RWPE2 (cell line): ENCODE measurements around the gene BDP1.
A peak's percentile ranks its signal among the peaks of the same experiment; 100 is the strongest.

Experiments used
- ATAC-seq: fragments of 200-7000 bp; cut with Tn5 transposase; 3 replicates; pipeline ENCODE4 v1.9.1; 2021; ENCODE audit warnings: low read depth
- DNase-seq: peaks from one replicate; pipeline ENCODE4 v3.0.0-alpha.2; 2020; ENCODE audit warnings: low spot score
- H3K27ac ChIP-seq: fragments of 450-650 bp; 2 replicates; pipeline ENCODE4 v1.5.1; 2017; ENCODE audit warnings: mild to moderate bottlenecking; ENCODE audit not compliant: poor library complexity, severe bottlenecking
- H3K27me3 ChIP-seq: fragments of 250-450 bp; sonication (Bioruptor Pico); 2 replicates; pipeline ENCODE4 v1.5.1; 2021; ENCODE audit warnings: mild to moderate bottlenecking, moderate library complexity; ENCODE audit not compliant: insufficient read depth, poor library complexity, severe bottlenecking
- H3K36me3 ChIP-seq: fragments of 250-450 bp; sonication (Bioruptor Pico); 2 replicates; pipeline ENCODE4 v1.5.1; 2020; ENCODE audit warnings: low read depth, mild to moderate bottlenecking, moderate library complexity
- H3K4me1 ChIP-seq: fragments of 250-450 bp; sonication (Bioruptor Pico); 2 replicates; pipeline ENCODE4 v1.5.1; 2021; ENCODE audit warnings: mild to moderate bottlenecking, moderate library complexity; ENCODE audit not compliant: insufficient read depth, poor library complexity, severe bottlenecking
- H3K4me3 ChIP-seq: fragments of 250-450 bp; sonication (Bioruptor Pico); 2 replicates; pipeline ENCODE4 v1.5.1; 2021; ENCODE audit warnings: mild to moderate bottlenecking, moderate library complexity; ENCODE audit not compliant: severe bottlenecking
- H3K9me3 ChIP-seq: fragments of 250-450 bp; sonication (Bioruptor Pico); 2 replicates; pipeline ENCODE4 v1.5.1; 2021; ENCODE audit warnings: mild to moderate bottlenecking, moderate library complexity; ENCODE audit not compliant: severe bottlenecking
- TF ChIP-seq, protein P1 (sequence below): fragments of 450-650 bp; IDR thresholded peaks from one replicate; pipeline ENCODE4 v1.5.1; 2017; ENCODE audit warnings: mild to moderate bottlenecking, moderate library complexity; ENCODE audit not compliant: poor library complexity, severe bottlenecking

BDP1 gene

DNA sequence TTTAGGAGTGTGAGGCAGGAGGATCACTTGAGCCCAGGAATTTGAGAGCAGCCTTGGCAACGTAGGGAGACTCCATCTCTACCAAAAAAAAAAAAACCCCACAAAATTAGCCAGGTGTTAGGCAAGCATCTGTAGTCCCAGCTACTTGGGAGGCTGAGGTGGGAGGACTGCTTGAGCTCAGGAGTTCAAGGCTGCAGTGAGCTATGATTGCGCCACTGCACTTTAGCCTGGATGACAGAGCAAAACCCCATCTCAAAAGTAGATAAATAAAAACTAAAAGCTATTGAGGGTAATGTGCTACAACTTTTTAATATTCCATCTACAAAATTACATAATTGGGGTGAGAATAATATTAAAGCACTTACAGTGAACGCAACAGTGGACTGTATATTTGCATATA lies 5.9 kb downstream of the BDP1 start:
- peaks cover 10% of the 10 kb centered on the region for H3K4me1 ChIP-seq
- ATAC-seq (no peak), DNase-seq (no peak)
- H3K4me3 ChIP-seq, result no peak overlapping the region
- H3K27ac ChIP-seq, result no peak overlapping the region
- TF ChIP-seq, protein P1, sequence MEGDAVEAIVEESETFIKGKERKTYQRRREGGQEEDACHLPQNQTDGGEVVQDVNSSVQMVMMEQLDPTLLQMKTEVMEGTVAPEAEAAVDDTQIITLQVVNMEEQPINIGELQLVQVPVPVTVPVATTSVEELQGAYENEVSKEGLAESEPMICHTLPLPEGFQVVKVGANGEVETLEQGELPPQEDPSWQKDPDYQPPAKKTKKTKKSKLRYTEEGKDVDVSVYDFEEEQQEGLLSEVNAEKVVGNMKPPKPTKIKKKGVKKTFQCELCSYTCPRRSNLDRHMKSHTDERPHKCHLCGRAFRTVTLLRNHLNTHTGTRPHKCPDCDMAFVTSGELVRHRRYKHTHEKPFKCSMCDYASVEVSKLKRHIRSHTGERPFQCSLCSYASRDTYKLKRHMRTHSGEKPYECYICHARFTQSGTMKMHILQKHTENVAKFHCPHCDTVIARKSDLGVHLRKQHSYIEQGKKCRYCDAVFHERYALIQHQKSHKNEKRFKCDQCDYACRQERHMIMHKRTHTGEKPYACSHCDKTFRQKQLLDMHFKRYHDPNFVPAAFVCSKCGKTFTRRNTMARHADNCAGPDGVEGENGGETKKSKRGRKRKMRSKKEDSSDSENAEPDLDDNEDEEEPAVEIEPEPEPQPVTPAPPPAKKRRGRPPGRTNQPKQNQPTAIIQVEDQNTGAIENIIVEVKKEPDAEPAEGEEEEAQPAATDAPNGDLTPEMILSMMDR, result no peak
- no peaks in the 10 kb centered on the region for H3K9me3 ChIP-seq
- peaks cover 86% of the 10 kb centered on the region for H3K36me3 ChIP-seq
- H3K27me3 ChIP-seq, result no peaks in the 10 kb centered on the region

DNA sequence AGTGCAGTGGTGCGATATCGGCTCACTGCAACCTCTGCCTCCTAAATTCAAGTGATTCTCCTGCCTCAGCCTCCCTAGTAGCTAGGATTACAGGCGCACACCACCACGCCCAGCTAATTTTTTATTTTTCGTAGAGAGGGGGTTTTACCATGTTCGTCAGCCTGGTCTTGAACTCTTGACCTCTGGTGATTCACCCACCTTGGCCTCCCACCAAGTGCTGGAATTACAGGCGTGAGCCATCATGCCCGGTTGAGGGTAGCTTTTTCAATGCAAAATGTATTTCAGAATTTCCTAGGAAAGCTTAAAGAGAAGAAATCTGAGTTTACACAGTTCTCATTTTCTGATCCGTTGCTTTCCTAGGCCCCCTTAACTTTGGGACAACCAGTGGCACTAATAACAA lies 15.7 kb downstream of the BDP1 start:
- no peaks in the 10 kb centered on the region for H3K27me3 ChIP-seq
- peak; percentile 70 for ATAC-seq
- H3K9me3 ChIP-seq, result no peaks in the 10 kb centered on the region
- peaks cover 12% of the 10 kb centered on the region for H3K4me1 ChIP-seq
- H3K4me3 ChIP-seq, result no peak overlapping the region
- DNase-seq, result no peak
- peaks cover 90% of the 10 kb centered on the region for H3K36me3 ChIP-seq
- TF ChIP-seq, protein P1, result no peak
- peak overlapping the region; percentile 7 for H3K27ac ChIP-seq

DNA sequence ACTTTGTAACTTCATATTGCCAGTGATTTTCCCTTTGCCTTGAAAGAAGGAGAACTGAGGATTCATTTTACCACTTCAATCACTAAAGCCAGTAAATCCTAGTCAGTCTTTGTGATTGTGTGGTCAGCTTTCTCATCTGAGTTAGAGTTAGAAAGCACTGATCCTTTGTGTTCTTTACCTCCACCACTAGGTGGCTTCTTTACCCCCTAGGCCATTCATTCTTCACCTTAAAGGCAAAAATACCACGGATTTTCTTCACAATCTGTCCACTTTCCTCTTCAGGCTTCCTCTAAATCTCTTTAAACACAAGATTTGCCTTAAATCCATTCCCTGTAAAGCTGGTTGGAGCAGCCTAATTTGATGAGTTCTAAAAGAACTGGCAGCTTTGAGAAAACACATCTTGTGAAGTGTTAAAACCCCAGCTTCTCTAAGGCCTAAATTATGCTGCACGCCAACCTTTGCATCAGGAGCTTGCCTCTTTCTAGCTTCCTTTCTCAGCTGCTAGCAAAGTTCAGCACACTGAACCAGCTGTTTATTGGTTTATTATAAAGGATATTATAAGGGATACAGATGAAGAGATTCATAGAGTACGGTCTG lies 20.4 kb downstream of the BDP1 start:
- ATAC-seq, result peak; percentile 58; the same call in 2 of the 3 replicates
- H3K36me3 ChIP-seq, result peaks cover 81% of the 10 kb centered on the region
- no peak overlapping the region for H3K4me3 ChIP-seq
- TF ChIP-seq, protein P1, result peak; percentile 84
- no peaks in the 10 kb centered on the region for H3K27me3 ChIP-seq
- DNase-seq, result no peak
- H3K4me1 ChIP-seq, result peaks cover 8% of the 10 kb centered on the region
- no peak overlapping the region for H3K27ac ChIP-seq
- H3K9me3 ChIP-seq, result no peaks in the 10 kb centered on the region

DNA sequence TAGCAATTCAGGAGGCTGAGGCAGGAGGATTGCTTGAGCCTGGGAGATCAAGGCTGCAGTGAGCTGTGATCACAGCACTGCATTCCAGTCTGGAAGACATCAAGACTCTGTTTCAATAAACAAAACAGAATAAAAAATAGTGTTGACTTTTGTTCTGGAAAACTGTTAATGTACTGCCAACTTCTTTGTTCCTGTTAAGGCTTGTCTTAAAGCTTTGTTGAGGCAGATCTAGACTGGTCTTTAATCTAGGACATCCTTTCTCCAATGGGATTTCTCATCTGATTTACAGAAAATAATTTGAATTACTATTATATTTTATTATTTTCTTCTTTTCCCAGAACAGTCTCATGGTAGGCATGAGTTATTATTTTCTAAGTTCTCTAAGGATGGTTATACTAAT lies 26.0 kb downstream of the BDP1 start:
- TF ChIP-seq, protein P1, result no peak
- peak overlapping the region; percentile 14 for H3K27ac ChIP-seq
- peaks cover 76% of the 10 kb centered on the region for H3K36me3 ChIP-seq
- H3K4me3 ChIP-seq, result no peak overlapping the region
- peaks cover 25% of the 10 kb centered on the region for H3K4me1 ChIP-seq
- no peaks in the 10 kb centered on the region for H3K27me3 ChIP-seq
- no peaks in the 10 kb centered on the region for H3K9me3 ChIP-seq
- DNase-seq (no peak), ATAC-seq (peak; percentile 30; the same call in 2 of the 3 replicates)

DNA sequence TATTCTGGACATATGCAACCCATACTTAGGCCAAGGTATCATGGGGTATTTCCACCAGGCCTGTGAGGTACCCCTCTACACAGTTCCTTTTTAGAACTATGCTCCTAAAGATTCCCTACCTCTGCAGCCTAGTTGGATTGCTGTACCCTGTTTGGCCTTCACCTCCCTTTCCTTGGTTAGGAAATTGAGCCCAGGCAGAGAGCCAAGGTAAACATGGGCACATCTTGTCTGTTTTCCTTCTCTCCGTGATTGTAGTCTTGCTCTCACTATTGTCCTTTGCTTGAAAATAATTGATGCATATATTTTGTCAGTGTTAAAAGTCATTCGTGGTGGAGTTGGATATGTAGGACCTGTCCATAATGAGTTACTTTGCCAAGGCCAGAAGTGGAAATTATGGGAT lies 26.7 kb downstream of the BDP1 start:
- Histone ChIP-seq H3K9me3 (no peaks in the 10 kb centered on the region), H3K36me3 (peaks cover 80% of the 10 kb centered on the region), H3K27me3 (no peaks in the 10 kb centered on the region), H3K4me1 (peaks cover 25% of the 10 kb centered on the region), H3K4me3 (no peak overlapping the region), H3K27ac (peak overlapping the region; percentile 25)
- ATAC-seq, result peak; percentile 78
- no peak for DNase-seq
- TF ChIP-seq, protein P1, result no peak
